ENCODE data around the gene LRMDA. TPM values are rescaled to one million over a fixed set of nuclear protein-coding genes. Genes with fewer than 3 reads are reported as not detected.

LRMDA gene
- polyA plus RNA-seq, 2 of the 4 experiments (the other 2 are of a cell fraction): 4.6 to 5.2 TPM

GRCh38 chr10:76066457-76066856 is 635.0 kb downstream of the LRMDA start:
- Histone ChIP-seq H3K4me2 (no peak overlapping the region), H3K4me3 (no peak overlapping the region), H3K27ac (no peak overlapping the region), H3K9me3 (no peaks in the 10 kb centered on the region), H3K4me1 (no peaks in the 10 kb centered on the region)
- DNase-seq (ENCODE audit: low read depth in 1 of 2, low spot score in 1 of 2) (no peak), FAIRE-seq (no peak), ATAC-seq (no peak)
- TF ChIP-seq RNF2 (IDR thresholded peaks at IDR 0.05; ENCODE audit: borderline replicate concordance, low read depth) (no peak), JUN (IDR thresholded peaks at IDR 0.05) (no peak), CBX8 (IDR thresholded peaks at IDR 0.05) (no peak), HOXB5 (CRISPR knock-in tag; IDR thresholded peaks at IDR 0.05) (no peak), ZFP36 (IDR thresholded peaks at IDR 0.05; ENCODE audit: borderline replicate concordance, partially characterized antibody) (no peak), NFE2L2 (conservative IDR thresholded peaks at IDR 0.05; ENCODE audit: low read length) (no peak), HOXA7 (CRISPR knock-in tag; IDR thresholded peaks at IDR 0.05) (no peak), KDM5A (IDR thresholded peaks at IDR 0.05) (no peak), JUNB (IDR thresholded peaks at IDR 0.05) (no peak), NPAS2 (CRISPR knock-in tag; IDR thresholded peaks at IDR 0.05; ENCODE audit: borderline replicate concordance) (no peak), CEBPB (IDR thresholded peaks at IDR 0.05) (no peak)
- TF ChIP-seq, protein P1, sequence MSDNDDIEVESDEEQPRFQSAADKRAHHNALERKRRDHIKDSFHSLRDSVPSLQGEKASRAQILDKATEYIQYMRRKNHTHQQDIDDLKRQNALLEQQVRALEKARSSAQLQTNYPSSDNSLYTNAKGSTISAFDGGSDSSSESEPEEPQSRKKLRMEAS (IDR thresholded peaks at IDR 0.05): no peak
- TF ChIP-seq, protein P2, sequence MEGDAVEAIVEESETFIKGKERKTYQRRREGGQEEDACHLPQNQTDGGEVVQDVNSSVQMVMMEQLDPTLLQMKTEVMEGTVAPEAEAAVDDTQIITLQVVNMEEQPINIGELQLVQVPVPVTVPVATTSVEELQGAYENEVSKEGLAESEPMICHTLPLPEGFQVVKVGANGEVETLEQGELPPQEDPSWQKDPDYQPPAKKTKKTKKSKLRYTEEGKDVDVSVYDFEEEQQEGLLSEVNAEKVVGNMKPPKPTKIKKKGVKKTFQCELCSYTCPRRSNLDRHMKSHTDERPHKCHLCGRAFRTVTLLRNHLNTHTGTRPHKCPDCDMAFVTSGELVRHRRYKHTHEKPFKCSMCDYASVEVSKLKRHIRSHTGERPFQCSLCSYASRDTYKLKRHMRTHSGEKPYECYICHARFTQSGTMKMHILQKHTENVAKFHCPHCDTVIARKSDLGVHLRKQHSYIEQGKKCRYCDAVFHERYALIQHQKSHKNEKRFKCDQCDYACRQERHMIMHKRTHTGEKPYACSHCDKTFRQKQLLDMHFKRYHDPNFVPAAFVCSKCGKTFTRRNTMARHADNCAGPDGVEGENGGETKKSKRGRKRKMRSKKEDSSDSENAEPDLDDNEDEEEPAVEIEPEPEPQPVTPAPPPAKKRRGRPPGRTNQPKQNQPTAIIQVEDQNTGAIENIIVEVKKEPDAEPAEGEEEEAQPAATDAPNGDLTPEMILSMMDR (IDR thresholded peaks at IDR 0.05): no peak
- POLR2A ChIA-PET: no interaction called here
- WGBS (ENCODE audit: missing lambda C conversion rate): 0% methylated on average over 1 of the region's 1 CpG
- CTCF ChIA-PET: interaction anchor here (0.9 kb wide), 1 partner anchor 15 kb away, joined by 3 read pairs; no protein-coding TSS in a partner anchor

DNA sequence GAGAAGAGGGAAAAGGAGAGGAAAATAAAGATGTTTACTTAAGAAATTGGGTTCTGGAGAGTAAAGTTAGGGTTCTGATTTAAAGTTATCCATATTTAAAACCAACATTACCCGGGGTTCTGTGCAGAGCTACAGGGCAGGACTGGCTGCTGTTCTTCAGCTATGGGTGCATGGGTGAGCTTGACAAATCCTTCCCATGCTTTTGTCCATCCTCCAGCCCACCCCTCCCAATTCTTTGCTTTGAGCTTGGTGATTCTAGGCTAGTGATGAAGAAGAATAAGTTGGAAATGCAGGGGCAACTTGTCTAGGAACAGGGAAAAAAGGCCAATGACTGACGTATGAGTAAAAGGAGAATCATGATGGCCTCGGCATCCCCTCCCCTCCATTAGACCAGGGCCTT is 636.0 kb downstream of the LRMDA start:
- CTCF ChIA-PET: interaction anchor here (1.1 kb wide), 1 partner anchor 19 kb away, joined by 3 read pairs; no protein-coding TSS in a partner anchor
- Histone ChIP-seq H3K4me3 (no peak overlapping the region), H3K4me1 (no peaks in the 10 kb centered on the region), H3K9me3 (no peaks in the 10 kb centered on the region), H3K4me2 (no peak overlapping the region), H3K27ac (no peak overlapping the region)
- 61% methylated on average over 3 of the region's 3 CpGs for WGBS (ENCODE audit: missing lambda C conversion rate)
- POLR2A ChIA-PET: no interaction called here
- FAIRE-seq (no peak), DNase-seq (ENCODE audit: low read depth in 1 of 2, low spot score in 1 of 2) (no peak), ATAC-seq (no peak)
- no peak for TF ChIP-seq MAZ (IDR thresholded peaks at IDR 0.05; ENCODE audit: borderline replicate concordance, low read depth, low read length)
- TF ChIP-seq CEBPB (IDR thresholded peaks at IDR 0.05): no peak
- TF ChIP-seq NR3C1 (IDR thresholded peaks at IDR 0.05): no peak
- no peak for TF ChIP-seq TFCP2L1 (CRISPR knock-in tag; IDR thresholded peaks at IDR 0.05)
- TF ChIP-seq MAFK (IDR thresholded peaks at IDR 0.05; ENCODE audit: partially characterized antibody): no peak
- no peak for TF ChIP-seq ZSCAN20 (CRISPR knock-in tag; IDR thresholded peaks at IDR 0.05)
- TF ChIP-seq BHLHE40 (IDR thresholded peaks at IDR 0.05; ENCODE audit: low read depth, low read length): no peak
- TF ChIP-seq SMC3 (IDR thresholded peaks at IDR 0.05): no peak
- TF ChIP-seq, protein P3, sequence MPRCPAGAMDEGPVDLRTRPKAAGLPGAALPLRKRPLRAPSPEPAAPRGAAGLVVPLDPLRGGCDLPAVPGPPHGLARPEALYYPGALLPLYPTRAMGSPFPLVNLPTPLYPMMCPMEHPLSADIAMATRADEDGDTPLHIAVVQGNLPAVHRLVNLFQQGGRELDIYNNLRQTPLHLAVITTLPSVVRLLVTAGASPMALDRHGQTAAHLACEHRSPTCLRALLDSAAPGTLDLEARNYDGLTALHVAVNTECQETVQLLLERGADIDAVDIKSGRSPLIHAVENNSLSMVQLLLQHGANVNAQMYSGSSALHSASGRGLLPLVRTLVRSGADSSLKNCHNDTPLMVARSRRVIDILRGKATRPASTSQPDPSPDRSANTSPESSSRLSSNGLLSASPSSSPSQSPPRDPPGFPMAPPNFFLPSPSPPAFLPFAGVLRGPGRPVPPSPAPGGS (IDR thresholded peaks at IDR 0.05): no peak
- TF ChIP-seq JUNB (IDR thresholded peaks at IDR 0.05): no peak
- no peak for TF ChIP-seq ESRRA (IDR thresholded peaks at IDR 0.05; ENCODE audit: borderline replicate concordance, low read length)
- no peak for TF ChIP-seq RARB (CRISPR knock-in tag; IDR thresholded peaks at IDR 0.05)
- TF ChIP-seq RAD21 (conservative IDR thresholded peaks at IDR 0.05 in 1 of 2, IDR thresholded peaks at IDR 0.05 in 1 of 2): no peak
- TF ChIP-seq ZFP36 (IDR thresholded peaks at IDR 0.05; ENCODE audit: borderline replicate concordance, partially characterized antibody): no peak
- no peak for TF ChIP-seq MYC (IDR thresholded peaks at IDR 0.05; ENCODE audit: borderline replicate concordance, low read length)

Data from A549 (cell line).